ENCODE results near the gene ZFHX3.

ZFHX3 gene

DNA sequence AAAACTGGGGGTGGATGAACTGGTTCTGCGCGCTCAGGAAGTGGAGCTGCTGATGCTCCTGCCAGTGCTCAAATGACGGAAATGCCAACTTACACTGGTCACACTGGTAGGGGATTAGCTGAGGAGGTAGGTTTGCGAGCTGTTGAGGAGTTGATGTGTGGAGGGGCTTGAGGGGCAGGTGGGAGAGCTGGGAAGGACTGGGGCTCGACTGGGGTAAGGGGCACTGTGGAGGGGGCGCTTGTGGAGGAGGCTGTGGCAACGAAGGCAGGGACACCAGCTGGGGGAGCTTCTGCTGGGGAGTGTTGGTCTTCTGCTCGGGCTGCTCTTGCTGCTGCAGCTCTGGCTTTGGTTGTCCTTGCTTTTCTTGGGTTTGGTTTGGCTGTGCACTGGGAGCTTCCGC lies 252.9 kb downstream of the ZFHX3 start:
- in situ Hi-C loops (cut with HindIII; ENCODE audit: low sequenced_read_pairs): no loop called here
- TF ChIP-seq, protein P1, sequence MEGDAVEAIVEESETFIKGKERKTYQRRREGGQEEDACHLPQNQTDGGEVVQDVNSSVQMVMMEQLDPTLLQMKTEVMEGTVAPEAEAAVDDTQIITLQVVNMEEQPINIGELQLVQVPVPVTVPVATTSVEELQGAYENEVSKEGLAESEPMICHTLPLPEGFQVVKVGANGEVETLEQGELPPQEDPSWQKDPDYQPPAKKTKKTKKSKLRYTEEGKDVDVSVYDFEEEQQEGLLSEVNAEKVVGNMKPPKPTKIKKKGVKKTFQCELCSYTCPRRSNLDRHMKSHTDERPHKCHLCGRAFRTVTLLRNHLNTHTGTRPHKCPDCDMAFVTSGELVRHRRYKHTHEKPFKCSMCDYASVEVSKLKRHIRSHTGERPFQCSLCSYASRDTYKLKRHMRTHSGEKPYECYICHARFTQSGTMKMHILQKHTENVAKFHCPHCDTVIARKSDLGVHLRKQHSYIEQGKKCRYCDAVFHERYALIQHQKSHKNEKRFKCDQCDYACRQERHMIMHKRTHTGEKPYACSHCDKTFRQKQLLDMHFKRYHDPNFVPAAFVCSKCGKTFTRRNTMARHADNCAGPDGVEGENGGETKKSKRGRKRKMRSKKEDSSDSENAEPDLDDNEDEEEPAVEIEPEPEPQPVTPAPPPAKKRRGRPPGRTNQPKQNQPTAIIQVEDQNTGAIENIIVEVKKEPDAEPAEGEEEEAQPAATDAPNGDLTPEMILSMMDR (IDR thresholded peaks at IDR 0.05; ENCODE audit: low read depth, low read length, missing control alignments): no peak
- no peak for DNase-seq (ENCODE audit: low read depth)
- no peak overlapping the region for H3K4me3 ChIP-seq (ENCODE audit: low read depth, low read length)

DNA sequence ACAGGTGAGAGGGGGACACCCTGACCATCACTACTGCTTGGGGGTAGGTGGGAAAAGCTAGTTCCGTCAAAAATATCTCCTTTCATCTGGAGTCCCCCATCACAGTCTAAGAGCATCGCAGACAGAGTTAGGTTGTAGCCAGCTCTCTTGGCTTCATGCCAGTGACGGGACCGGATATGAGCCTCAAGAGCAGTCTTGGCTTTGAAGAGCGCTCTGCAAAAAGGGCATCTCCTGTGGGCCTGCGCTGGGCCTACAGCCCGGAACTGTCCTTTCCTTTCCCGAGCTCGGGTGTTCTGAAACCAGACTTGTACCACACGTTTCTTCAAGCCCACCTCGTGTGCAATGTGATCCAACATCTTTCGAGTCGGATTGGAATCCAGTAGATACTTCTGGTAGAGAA lies 253.6 kb downstream of the ZFHX3 start:
- in situ Hi-C loops (cut with HindIII; ENCODE audit: low sequenced_read_pairs): no loop called here
- TF ChIP-seq, protein P1 (IDR thresholded peaks at IDR 0.05; ENCODE audit: low read depth, low read length, missing control alignments): no peak

DNA sequence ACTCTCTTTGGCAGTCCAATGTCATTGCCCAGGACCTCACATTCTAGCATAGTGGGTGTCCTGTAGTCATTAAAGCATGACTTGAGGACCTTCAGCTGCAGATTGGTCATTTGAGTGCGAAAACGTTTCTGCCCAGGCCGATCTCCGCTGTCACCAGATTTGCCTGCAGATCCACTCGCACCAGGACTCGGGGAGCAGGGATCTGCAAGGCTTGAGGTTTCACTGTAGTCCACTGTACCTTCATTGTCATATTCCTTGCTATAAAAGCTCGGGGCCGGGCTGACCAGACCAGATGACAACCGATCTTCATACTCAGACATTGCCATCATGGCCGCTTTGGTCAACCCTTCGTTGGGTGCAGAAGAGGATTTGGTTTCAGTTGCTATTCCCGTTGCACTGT lies 254.2 kb downstream of the ZFHX3 start:
- TF ChIP-seq, protein P1 (IDR thresholded peaks at IDR 0.05; ENCODE audit: low read depth, low read length, missing control alignments): no peak
- in situ Hi-C loops (cut with HindIII; ENCODE audit: low sequenced_read_pairs): no loop called here
- H3K4me3 ChIP-seq (ENCODE audit: low read depth, low read length): no peak overlapping the region

More for the DNA sequence above, 253.6 kb downstream of the ZFHX3 start:
- no peak overlapping the region for H3K4me3 ChIP-seq (ENCODE audit: low read depth, low read length)
- no peak for DNase-seq (ENCODE audit: low read depth)

DNA sequence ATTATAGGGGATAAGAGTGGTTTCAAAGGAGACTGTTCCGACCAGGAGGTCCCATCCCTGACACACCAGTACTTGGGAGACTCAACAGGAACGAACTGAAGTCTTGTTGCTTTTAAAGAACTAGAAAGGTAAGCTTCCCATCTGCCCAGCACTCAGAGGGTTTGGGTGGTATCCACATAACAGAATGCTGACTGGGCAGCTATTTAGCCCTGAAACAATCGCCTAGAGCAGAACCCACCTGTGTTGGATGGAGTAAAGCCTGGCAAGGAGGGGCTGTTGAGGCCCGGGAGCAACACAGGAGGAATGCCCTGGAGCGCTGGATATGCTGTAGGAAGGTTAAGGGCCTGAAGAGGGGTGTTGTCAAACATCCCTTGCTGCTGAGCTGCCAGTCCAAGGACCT lies 254.9 kb downstream of the ZFHX3 start:
- TF ChIP-seq, protein P1 (IDR thresholded peaks at IDR 0.05; ENCODE audit: low read depth, low read length, missing control alignments): no peak
- in situ Hi-C loops (cut with HindIII; ENCODE audit: low sequenced_read_pairs): no loop called here
- no peak for DNase-seq (ENCODE audit: low read depth)
- no peak overlapping the region for H3K4me3 ChIP-seq (ENCODE audit: low read depth, low read length)

More for the DNA sequence above, 254.2 kb downstream of the ZFHX3 start:
- no peak for DNase-seq (ENCODE audit: low read depth)

DNA sequence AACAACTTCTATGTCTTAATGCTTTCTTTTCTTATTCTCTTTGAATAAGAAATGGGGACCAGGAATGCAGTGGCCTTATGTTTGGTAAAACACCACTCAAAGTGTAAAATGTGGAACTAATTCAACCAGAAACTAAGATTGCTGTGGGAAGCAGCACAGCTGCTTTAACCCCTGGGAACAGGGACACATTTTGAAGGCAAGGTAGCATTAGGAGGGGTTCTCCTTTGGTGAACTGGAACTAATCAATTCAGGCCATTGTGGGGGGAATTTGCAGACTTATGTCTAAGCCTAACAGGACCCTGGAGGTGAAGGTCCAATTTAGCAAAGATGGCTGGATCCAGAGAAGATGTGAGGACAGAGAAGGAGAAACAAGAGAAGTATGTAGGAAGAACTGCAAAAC lies 256.1 kb downstream of the ZFHX3 start:
- no peak for DNase-seq (ENCODE audit: low read depth)
- TF ChIP-seq, protein P1 (IDR thresholded peaks at IDR 0.05; ENCODE audit: low read depth, low read length, missing control alignments): no peak
- in situ Hi-C loops (cut with HindIII; ENCODE audit: low sequenced_read_pairs): no loop called here
- no peak overlapping the region for H3K4me3 ChIP-seq (ENCODE audit: low read depth, low read length)

DNA sequence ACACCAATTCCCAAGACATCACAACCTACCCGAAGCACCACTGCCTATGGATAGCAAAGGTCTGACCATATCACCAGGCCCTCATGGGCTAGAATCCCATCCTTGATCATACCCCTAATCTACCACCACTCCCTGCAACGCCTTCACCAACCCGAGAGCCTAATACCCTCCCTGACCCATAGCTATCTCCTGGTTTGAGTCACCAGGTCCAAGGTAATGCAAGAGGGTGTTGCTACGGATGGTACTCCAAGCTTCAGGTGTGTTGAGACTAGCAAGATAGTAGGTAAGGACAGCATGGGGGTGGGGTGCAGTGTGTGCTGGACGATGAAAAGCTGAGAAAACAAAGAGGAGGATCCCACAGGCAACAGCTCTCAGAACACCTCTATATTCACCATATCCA lies 258.0 kb downstream of the ZFHX3 start:
- no peak for DNase-seq (ENCODE audit: low read depth)
- in situ Hi-C loops (cut with HindIII; ENCODE audit: low sequenced_read_pairs): no loop called here
- no peak overlapping the region for H3K4me3 ChIP-seq (ENCODE audit: low read depth, low read length)
- TF ChIP-seq, protein P1 (IDR thresholded peaks at IDR 0.05; ENCODE audit: low read depth, low read length, missing control alignments): no peak

DNA sequence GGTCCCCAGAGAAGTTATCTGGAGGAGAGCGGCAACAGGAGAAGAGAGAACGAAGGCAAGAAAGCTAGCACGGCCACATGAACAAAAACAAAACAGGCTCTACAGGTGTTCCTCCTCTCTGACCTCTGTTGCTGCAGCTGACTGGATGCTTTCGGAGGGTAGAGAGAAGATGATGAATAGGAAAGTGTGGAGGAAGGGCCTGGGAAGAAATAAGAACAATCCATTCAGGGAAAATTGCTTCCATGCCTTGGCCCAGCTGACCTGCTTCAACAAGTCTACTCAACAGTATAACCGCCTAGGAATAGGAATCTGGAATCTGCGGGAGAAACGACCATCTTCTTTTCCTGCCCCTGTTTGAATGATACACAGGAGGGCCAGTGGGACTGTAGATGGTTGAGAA lies 258.5 kb downstream of the ZFHX3 start:
- DNase-seq (ENCODE audit: low read depth): no peak
- in situ Hi-C loops (cut with HindIII; ENCODE audit: low sequenced_read_pairs): no loop called here
- TF ChIP-seq, protein P1 (IDR thresholded peaks at IDR 0.05; ENCODE audit: low read depth, low read length, missing control alignments): no peak
- H3K4me3 ChIP-seq (ENCODE audit: low read depth, low read length): no peak overlapping the region

Measured in astrocyte of the cerebellum (primary cell).